Measurements from ENCODE around the gene TRIM74. TPM values are rescaled to one million over a fixed set of nuclear protein-coding genes. Genes with fewer than 3 reads are reported as not detected.
"Not testable (repeated sequence)": the region's sequence is repeated elsewhere in the genome, so short reads cannot be mapped to it uniquely, and the experiment has no call there.

The TRIM74 gene
- polyA plus RNA-seq, 1 donor: 0.88 TPM

DNA sequence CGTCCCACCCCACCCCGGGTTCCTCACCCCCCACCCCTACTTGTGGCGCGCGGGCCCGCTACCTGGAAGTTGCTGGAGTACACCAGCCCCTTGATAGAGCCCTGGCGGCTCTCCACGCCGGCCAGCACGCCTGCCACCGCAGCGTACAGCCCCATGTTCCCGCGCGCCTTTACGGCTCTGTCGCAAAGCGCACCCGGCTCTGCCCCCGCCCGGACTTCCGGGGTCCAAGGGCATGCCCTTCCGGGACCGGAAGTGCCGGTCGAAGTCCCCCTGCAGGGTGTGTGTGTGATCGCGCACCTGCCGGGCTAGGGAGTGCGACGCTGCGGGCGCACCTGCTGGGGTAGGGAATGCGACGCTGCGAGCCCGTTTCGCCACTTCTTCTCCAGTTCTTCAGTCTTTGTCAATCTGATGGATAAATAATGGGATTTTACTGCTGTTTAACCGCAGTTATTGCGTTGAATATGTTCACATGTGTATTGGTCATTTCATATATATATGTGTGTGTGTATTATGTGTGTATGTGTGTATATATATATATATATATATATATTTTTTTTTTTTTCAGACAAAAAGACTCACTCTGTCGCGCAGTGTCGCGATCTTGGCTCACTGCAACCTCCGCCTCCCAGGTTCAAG is 14.6 kb downstream of the TRIM74 start:
- not testable (repeated sequence) for H3K9me3 ChIP-seq (ENCODE audit: control insufficient read depth, low read depth, low read length); H3K4me1 ChIP-seq (ENCODE audit: control insufficient read depth, insufficient read depth, low read length); H3K27ac ChIP-seq (ENCODE audit: low read length); H3K36me3 ChIP-seq (ENCODE audit: control insufficient read depth, insufficient read depth, low read length); H3K27me3 ChIP-seq (ENCODE audit: control insufficient read depth, insufficient read depth, low read length); DNase-seq
- WGBS (ENCODE audit: insufficient coverage, low lambda C conversion rate): no CpG with 5 or more reads among the region's 45 CpGs
- peak overlapping the region; percentile 18 for H3K4me3 ChIP-seq (ENCODE audit: low read length)

DNA sequence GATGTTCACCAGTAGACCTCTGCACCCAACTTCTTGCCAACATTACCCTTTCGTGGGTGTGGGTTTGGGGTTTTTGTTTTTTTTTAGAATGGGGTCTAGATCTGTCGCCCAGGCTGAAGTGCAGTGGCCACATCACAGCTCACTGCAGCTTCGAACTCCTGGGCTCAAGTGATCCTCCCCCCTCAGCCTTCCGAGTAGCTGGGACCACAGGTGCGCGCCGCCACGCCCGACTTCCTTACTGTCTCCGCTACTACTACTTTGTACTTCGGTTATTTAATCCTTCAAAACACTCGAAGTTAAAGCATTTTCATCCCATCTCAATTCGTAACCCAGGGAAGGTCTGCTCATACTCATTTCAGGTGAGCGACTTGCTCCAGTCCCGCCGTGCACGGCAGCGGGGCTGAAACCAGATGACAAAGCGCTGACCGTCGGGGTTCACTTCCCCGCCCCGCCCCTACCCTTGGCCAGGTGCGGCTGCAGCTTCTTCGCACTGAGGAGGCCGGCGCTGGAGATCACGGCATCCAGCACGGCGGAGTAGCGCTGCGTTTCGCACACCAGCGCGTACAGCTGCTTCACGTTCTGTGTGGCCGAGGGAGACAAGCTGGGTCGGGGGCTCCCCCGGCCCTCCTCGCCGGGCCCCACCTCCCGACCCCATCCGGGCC is 15.2 kb downstream of the TRIM74 start:
- not testable (repeated sequence) for H3K36me3 ChIP-seq (ENCODE audit: control insufficient read depth, insufficient read depth, low read length); DNase-seq; H3K27me3 ChIP-seq (ENCODE audit: control insufficient read depth, insufficient read depth, low read length); H3K27ac ChIP-seq (ENCODE audit: low read length); H3K9me3 ChIP-seq (ENCODE audit: control insufficient read depth, low read depth, low read length); H3K4me1 ChIP-seq (ENCODE audit: control insufficient read depth, insufficient read depth, low read length); H3K4me3 ChIP-seq (ENCODE audit: low read length)
- WGBS (ENCODE audit: insufficient coverage, low lambda C conversion rate): no CpG with 5 or more reads among the region's 43 CpGs

DNA sequence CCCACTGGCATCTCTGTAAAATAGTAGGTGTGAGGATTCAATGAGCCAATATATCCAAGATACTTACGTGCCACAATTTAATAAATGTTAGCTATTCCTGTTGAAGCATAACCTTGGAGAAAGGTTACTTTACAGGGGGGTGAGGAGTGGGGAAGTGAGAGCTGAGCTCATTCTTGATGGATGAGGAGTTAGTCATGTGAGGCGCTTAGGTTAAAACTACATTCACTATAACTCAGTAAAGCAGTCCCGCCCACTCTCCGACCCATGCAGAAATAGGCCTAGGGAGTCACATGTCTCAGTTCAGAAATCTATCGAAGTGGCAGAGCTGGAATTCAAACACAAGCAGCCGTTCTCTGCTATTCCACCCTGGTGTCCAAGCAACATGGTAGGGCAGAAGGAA is 18.8 kb downstream of the TRIM74 start:
- WGBS (ENCODE audit: insufficient coverage, low lambda C conversion rate): no CpG with 5 or more reads among the region's 6 CpGs
- DNase-seq; H3K27ac ChIP-seq (ENCODE audit: low read length); H3K4me3 ChIP-seq (ENCODE audit: low read length); H3K4me1 ChIP-seq (ENCODE audit: control insufficient read depth, insufficient read depth, low read length); H3K27me3 ChIP-seq (ENCODE audit: control insufficient read depth, insufficient read depth, low read length); H3K9me3 ChIP-seq (ENCODE audit: control insufficient read depth, low read depth, low read length); H3K36me3 ChIP-seq (ENCODE audit: control insufficient read depth, insufficient read depth, low read length): not testable (repeated sequence)

DNA sequence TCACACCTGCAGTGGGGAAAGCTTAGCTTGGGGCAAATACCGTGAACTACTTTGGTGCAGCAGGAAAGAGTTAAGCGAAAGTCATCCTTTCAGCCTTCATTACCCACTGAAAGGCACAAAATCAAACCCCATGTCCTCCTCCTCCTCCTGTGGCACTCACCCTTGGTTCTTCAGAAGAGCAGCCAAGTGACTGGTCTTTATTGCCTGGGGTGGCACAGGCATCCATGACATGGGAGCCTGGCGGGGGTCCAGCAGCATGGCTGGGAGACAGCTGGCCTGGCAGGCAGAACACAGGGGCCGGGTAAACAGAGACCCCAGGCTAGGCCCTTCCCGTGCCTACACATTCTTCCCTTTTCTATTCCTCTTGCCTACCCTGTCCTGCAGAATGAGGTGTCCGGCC is 19.6 kb downstream of the TRIM74 start:
- not testable (repeated sequence) for H3K9me3 ChIP-seq (ENCODE audit: control insufficient read depth, low read depth, low read length); DNase-seq; H3K4me3 ChIP-seq (ENCODE audit: low read length); H3K4me1 ChIP-seq (ENCODE audit: control insufficient read depth, insufficient read depth, low read length); H3K27ac ChIP-seq (ENCODE audit: low read length); H3K36me3 ChIP-seq (ENCODE audit: control insufficient read depth, insufficient read depth, low read length); H3K27me3 ChIP-seq (ENCODE audit: control insufficient read depth, insufficient read depth, low read length)
- WGBS (ENCODE audit: insufficient coverage, low lambda C conversion rate): no CpG with 5 or more reads among the region's 6 CpGs

DNA sequence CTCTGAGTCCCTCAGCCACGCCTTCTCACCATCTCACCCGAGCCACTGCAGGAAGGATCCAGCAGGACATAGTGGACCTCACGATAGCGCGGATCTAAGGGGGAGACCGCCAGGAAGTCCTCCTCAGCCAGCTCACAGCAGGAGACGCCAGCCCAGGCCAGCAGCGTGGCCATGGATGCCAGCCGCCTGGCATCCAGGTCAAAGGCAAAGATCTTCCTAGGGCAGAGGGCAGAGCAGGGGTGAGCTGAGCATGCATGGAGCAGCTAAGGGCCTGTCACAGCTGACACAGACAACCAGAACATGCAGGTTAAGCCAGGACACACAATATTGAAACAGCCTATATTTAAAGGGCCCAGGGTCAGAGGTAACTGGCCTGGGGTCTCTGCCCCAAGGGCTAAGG is 20.0 kb downstream of the TRIM74 start:
- DNase-seq; H3K27me3 ChIP-seq (ENCODE audit: control insufficient read depth, insufficient read depth, low read length); H3K4me3 ChIP-seq (ENCODE audit: low read length); H3K27ac ChIP-seq (ENCODE audit: low read length); H3K9me3 ChIP-seq (ENCODE audit: control insufficient read depth, low read depth, low read length); H3K36me3 ChIP-seq (ENCODE audit: control insufficient read depth, insufficient read depth, low read length); H3K4me1 ChIP-seq (ENCODE audit: control insufficient read depth, insufficient read depth, low read length): not testable (repeated sequence)
- no CpG with 5 or more reads among the region's 9 CpGs for WGBS (ENCODE audit: insufficient coverage, low lambda C conversion rate)

DNA sequence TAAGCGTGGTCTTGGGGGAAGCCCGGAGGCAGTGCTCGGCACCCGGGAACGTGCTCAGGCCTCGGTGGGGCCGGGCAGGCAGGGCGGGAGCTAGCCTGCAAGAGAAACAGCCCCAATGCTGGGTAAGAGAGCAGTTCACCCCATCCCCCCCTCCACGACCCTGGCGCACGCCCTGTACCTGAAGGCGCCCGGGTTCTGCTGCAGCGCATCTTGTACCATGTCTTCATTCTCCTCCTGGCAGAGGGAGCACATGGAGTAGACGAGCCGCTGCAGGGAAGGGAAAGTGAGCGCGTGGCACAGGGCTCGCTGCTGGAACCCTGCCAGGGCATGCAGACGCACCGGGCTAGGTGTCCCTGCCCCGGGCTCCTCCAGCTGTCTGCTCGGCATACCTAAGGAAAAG is 20.6 kb downstream of the TRIM74 start:
- not testable (repeated sequence) for H3K36me3 ChIP-seq (ENCODE audit: control insufficient read depth, insufficient read depth, low read length); H3K27me3 ChIP-seq (ENCODE audit: control insufficient read depth, insufficient read depth, low read length); H3K9me3 ChIP-seq (ENCODE audit: control insufficient read depth, low read depth, low read length); DNase-seq; H3K4me3 ChIP-seq (ENCODE audit: low read length); H3K4me1 ChIP-seq (ENCODE audit: control insufficient read depth, insufficient read depth, low read length); H3K27ac ChIP-seq (ENCODE audit: low read length)
- no CpG with 5 or more reads among the region's 23 CpGs for WGBS (ENCODE audit: insufficient coverage, low lambda C conversion rate)

DNA sequence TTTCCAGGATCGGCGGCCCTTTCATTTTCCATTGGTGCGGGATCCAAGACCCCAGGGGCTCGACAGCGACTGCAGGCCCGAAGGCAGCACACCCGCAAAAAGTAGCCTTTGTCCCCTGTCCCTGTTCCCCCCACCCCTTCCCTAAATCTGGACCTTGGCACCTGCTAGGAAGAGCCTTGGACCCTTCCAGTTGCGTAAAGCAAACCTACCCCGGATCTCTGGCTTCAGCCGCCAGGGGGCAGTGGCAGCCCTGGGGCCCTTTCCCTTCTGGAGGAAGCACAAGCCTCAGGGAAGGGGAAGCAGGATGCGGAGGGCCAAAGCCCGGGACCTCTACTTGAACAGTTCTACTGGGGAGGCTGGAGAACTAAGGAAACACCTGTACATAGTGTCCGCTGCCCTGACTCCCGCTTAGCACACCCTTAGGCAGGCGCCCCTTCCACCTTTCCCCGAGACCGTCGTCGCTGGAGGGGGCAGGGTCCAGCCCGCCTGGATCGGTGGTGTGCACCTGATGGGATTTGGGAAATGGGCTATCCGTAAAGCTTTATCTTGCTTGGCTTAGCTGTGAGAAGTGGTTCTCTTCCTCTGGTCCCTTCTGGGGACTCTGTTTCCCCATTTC is 23.0 kb downstream of the TRIM74 start:
- H3K36me3 ChIP-seq (ENCODE audit: control insufficient read depth, insufficient read depth, low read length); H3K9me3 ChIP-seq (ENCODE audit: control insufficient read depth, low read depth, low read length); DNase-seq; H3K27ac ChIP-seq (ENCODE audit: low read length); H3K27me3 ChIP-seq (ENCODE audit: control insufficient read depth, insufficient read depth, low read length); H3K4me1 ChIP-seq (ENCODE audit: control insufficient read depth, insufficient read depth, low read length); H3K4me3 ChIP-seq (ENCODE audit: low read length): not testable (repeated sequence)
- WGBS (ENCODE audit: insufficient coverage, low lambda C conversion rate): no CpG with 5 or more reads among the region's 22 CpGs

DNA sequence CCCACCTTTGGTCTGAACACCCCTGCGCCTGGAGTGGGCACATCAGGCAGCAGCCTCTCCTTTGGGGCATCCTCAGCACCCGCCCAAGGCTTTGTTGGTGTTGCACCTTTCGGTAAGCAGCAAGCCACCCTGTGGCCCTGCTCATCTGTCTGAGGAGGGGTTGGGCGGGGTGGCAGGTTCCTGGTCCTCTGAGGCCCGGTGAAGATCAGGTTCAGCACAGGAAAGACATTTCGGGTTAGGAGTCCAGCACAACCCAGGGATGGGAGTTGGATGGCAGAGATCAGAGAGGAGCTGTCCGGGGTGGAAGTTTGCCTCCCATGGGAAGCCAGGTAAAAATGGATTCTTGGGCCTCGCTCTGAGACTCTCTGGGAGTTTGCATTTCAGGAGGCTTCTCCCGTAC is 23.7 kb downstream of the TRIM74 start:
- H3K4me3 ChIP-seq (ENCODE audit: low read length); H3K9me3 ChIP-seq (ENCODE audit: control insufficient read depth, low read depth, low read length); H3K27me3 ChIP-seq (ENCODE audit: control insufficient read depth, insufficient read depth, low read length); H3K36me3 ChIP-seq (ENCODE audit: control insufficient read depth, insufficient read depth, low read length); DNase-seq; H3K4me1 ChIP-seq (ENCODE audit: control insufficient read depth, insufficient read depth, low read length); H3K27ac ChIP-seq (ENCODE audit: low read length): not testable (repeated sequence)
- WGBS (ENCODE audit: insufficient coverage, low lambda C conversion rate): no CpG with 5 or more reads among the region's 9 CpGs

DNA sequence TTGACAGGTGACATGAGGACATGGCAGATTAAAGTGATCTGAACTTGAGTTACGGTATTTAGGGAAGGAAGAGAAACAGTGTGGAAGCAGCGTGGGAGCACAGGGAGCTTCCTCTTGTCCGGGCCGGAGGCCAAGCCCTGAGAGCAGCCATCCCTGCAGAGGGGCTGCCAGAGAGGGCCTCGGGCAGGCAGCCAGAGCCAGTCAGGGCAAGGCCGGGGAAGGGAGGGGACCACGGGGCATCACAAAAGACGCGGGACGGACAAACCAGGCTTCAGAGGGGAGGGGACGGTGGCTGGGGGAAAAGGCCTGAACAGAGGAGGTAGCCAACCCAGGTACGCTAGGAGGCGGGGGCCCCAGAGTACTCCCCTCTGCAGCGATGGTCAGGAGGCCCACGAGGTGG is 24.3 kb downstream of the TRIM74 start:
- H3K9me3 ChIP-seq (ENCODE audit: control insufficient read depth, low read depth, low read length); H3K27me3 ChIP-seq (ENCODE audit: control insufficient read depth, insufficient read depth, low read length); H3K4me3 ChIP-seq (ENCODE audit: low read length); DNase-seq; H3K27ac ChIP-seq (ENCODE audit: low read length); H3K4me1 ChIP-seq (ENCODE audit: control insufficient read depth, insufficient read depth, low read length); H3K36me3 ChIP-seq (ENCODE audit: control insufficient read depth, insufficient read depth, low read length): not testable (repeated sequence)
- no CpG with 5 or more reads among the region's 15 CpGs for WGBS (ENCODE audit: insufficient coverage, low lambda C conversion rate)

DNA sequence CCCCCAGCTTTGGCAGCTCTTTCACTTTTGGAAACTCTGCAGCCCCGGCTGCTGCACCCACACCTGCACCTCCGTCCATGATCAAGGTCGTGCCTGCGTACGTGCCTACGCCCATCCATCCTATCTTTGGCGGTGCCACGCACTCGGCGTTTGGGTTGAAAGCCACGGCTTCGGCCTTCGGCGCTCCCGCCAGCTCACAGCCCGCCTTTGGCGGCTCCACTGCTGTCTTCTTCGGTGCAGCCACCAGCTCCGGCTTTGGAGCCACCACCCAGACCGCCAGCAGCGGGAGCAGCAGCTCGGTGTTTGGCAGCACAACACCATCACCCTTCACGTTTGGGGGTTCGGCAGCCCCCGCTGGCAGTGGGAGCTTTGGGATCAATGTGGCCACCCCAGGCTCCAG is 26.3 kb downstream of the TRIM74 start:
- no CpG with 5 or more reads among the region's 25 CpGs for WGBS (ENCODE audit: insufficient coverage, low lambda C conversion rate)
- not testable (repeated sequence) for DNase-seq; H3K27ac ChIP-seq (ENCODE audit: low read length); H3K4me3 ChIP-seq (ENCODE audit: low read length); H3K27me3 ChIP-seq (ENCODE audit: control insufficient read depth, insufficient read depth, low read length); H3K9me3 ChIP-seq (ENCODE audit: control insufficient read depth, low read depth, low read length); H3K4me1 ChIP-seq (ENCODE audit: control insufficient read depth, insufficient read depth, low read length)
- peaks cover 14% of the 10 kb centered on the region for H3K36me3 ChIP-seq (ENCODE audit: control insufficient read depth, insufficient read depth, low read length)
